ENCODE data around the gene ZBTB46.
A peak's percentile ranks its signal among the peaks of the same experiment; 100 is the strongest.

The ZBTB46 gene

DNA sequence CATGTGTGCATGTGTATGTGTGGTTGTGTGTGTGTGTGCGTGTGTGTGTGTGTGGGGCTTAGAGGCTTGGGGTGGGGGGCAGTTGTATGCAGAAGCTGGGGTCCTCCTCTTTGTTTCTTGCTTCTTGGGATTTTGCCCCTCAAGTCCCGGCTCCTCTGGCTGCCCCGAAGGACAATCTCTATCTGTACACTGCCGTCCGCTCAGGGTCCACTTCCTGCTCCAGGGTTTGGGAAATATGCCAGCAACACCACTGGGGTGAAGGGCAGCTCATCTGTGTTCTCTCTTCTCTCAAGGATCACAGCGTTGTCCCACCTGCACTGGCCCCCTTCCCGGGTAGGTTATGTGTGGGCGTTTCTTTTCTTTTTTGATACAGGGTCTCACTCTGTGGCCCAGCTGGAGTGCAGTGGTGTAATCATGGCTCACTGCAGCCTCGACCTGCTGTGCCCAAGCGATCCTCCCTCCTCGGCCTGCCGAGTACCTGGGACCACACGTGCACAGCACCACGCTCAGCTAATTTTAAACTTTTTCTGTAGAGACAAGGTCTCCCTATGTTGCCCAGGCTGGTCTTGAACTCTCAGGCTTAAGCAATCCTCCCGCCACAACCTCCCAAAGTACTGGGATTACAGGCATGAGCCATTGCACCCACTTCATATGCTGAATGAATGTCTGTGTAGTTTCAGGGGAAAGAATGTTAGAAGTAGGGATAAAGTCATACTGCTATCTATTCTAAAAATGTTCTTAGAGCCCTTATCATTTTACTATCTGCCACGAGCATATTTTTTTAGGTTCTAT, 65.8 kb downstream of the ZBTB46 start:
- DNase-seq = no peak

DNA sequence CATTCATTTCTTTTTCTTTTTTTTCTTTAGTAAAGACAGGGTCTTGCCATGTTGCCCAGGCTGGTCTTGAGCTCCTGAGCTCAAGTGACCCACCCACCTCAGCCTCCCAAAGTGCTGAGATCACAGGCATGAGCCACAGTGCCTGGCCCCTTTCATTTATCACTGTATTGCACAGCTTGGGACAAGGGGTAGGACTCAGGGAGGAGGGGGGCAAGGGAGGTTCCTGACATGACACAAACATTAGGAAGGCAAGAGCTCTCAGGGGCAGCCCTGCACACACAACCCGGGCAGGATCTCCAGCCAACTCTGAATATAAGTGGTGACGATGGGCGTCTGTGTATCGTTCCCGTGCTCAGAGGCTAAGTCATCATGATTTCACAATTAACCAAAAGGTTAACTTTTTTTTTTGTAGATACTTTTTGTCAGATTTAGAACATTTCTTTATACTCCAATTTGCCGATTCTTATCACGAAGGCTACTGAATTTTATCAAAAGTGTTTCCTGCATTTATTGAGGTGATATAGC, 71.6 kb downstream of the ZBTB46 start:
- DNase-seq = no peak

DNA sequence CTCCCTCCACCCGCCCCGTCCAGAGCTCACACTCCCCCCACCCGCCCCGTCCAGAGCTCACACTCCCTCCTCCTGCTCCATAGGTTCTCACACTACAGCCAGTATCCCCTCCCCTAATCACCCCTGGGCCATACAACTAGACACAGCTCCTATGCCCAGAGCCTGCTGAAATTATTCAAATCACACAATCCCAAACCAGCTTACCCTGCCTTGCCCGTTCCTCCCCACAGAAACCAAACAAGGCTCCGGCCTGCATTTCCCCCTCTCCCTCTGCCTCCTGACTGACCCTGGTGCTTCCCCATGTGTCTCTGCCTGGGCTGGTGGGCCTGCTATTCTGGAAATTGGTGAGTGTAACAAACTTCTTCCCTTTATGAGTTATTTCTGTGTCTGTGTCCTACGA, 72.9 kb downstream of the ZBTB46 start:
- no peak for DNase-seq

DNA sequence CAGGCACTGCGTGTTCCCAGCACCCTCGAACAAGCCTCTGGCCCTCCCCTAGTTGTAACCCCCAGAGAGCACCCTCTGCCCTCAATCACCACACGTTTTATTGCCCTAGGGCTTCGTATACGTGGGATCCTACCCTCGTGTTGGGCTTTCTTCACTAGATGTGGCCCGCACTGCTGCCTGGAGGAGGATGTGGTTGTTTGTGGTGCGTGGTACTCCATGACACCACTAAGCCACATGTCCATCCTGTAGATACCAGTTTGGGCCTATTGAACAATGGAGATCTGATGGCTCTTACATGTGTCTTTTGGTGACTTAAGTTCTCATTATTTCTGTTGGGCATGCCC, 74.4 kb downstream of the ZBTB46 start:
- no peak for DNase-seq

DNA sequence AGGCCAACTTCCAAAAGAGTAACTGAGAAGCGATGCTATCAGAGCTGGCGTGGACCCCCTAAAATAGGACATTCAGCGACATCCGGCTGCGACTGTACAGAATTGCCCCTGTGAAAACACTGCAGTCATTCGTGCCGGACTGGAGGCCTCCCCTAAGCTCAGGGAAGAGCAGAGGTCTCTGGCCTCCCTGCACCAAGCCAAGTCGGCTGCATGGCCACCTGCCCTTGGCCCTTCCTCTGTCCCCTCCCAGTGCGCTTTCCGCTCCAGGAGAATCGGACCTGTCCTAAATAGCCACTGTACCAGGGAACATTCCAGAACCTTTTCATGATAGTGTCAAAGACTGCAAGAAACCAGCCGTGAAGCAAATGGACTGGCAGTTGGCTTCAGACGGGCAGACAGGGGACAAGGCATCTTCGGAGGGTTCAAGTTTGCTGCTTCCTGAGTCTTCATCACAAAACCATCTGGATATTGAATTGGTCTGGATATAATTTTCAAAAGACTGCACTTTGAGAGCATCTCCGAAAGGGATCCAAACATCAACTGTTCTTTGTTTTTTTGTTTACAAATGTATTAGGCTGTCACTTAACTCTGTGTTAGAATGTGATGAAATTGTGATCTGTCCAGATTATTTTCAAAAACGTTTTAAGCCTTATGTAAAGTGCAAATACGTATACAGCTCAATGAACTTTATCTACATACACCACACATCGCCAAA, 75.0 kb downstream of the ZBTB46 start:
- no peak for DNase-seq

DNA sequence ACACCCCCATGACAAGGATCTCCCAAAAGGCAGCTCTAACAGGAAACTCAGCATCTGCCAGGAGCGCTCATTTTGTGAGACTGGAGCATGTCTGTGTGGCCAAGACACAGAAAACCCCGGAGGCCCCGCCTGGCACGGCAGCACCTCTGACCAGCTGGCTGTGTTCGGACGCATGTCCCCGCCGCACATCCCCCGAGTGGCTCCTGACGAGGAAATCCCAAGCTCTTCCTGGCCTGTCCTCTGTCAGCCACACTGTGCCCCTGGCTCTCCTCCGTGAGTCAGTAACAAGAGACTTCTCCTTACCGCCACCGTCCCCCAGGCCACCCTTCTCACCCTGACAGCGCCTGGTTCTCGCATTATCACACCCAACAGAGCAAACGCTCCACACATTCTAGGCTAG, 77.1 kb downstream of the ZBTB46 start:
- no peak for DNase-seq

DNA sequence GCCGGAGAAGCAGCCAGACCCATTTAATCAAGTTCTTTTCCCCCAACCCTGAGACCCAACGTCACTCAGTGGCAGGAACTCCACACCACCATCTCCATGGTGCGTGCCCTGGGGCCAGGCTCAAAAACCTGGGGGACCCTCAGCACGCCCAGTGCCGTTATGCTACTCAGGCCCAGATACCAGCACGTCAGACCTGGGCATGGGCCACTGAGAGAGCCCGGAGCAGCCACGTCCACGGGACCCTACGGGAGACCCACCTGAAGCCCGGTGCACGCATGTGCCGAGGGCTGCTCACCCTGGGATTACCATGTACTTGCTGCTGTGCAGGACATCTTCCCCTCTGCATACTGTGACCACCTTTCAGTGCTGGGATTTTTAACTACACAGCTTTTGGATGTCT, 77.7 kb downstream of the ZBTB46 start:
- no peak for DNase-seq

DNA sequence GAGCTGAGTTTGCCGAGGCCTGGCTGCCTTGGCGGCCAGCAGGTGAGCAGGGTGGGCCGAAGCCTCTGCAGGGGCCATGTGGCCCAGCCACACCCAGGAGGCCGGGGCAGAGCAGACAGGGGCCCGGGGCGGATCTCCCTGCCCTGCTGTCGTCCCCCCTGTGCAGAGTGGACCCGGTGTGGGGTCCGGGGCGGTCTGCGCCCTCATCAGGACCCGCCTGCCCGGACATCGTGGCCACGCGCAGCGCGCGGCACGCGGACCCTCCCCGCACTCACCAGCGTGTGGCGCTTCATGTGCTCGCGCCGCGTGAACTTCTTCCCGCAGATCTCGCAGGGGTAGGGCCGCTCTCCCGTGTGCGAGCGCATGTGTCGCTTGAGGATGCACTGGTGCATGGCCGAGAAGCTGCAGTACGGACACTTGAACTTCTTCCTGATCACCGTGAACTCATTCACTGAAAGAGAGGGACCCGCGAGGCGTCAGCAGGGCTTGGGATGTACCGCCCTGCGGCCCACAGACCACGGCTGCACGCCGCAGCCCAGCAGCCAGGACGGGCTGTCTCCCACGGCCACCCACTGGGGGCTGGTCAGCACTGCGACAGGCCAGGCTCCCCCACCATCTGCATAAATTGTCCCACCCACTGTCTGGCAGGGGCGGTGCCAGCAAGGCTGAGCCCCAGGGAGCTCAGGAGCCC, 78.5 kb downstream of the ZBTB46 start:
- no peak for DNase-seq

DNA sequence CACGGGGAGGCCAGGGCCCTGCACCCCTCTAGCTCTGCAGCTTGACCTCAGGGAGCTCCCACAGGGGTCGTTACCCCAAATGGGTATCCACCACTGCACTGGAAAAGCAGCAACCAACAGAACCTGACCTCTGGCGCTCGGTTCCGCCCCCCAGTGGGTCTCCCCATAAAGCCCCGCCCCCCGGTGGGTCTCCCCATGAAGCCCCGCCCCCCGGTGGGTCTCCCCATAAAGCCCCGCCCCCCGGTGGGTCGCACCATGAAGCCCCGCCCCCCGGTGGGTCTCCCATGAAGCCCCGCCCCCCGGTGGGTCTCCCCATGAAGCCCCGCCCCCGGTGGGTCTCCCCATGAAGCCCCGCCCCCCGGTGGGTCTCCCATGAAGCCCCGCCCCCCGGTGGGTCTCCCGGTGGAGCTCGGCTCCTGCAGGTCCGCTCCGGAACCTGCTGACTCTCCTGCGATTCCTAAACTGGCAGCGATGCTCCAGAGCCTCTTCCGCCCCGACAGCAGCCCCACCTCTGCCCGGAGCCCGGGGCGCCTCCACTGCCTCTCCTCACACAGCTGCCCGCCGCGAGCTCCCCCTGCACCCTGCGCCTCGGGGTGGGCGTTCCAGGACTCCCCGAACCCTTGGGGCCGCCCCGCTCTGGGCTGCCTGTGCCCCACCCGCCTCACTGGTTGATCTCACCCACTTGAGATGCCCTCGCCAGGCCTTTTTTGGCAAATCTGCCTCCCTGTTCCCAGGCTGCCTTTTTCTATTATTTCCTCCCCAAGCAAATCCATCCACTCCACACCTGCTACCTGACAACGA, 79.4 kb downstream of the ZBTB46 start:
- no peak for DNase-seq

DNA sequence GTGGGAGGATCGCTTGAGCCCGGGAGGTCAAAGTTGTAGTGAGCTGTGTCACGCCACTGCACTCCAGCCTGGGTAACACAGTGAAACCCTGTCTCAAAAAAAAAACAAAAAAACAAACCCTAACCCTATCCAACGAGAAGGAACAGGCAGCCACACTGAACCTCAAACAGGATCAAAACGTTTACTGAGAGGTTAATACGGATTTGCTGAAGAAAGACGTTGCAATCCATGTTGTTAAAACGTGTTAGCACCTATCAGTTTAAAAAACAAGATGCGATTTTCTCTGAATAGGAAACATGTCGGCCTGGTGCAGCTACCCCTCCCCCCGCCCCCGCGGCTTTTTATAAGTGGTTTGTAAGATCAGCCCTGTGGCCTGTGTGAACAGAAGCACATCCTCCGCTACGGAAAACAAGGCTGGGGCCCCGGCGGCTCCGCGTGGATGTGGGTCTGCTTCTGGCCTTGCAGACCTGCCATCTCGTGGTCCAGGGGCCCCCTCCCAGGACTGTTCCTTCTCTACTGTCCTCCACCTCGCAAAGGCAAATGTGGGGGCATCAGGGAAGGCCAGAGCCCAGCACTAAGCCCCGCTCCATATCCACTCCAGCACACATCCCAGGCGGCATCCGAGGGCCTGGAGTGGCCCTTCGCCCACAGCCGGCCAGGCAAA, 80.1 kb downstream of the ZBTB46 start:
- peak; percentile 72 for DNase-seq

DNA sequence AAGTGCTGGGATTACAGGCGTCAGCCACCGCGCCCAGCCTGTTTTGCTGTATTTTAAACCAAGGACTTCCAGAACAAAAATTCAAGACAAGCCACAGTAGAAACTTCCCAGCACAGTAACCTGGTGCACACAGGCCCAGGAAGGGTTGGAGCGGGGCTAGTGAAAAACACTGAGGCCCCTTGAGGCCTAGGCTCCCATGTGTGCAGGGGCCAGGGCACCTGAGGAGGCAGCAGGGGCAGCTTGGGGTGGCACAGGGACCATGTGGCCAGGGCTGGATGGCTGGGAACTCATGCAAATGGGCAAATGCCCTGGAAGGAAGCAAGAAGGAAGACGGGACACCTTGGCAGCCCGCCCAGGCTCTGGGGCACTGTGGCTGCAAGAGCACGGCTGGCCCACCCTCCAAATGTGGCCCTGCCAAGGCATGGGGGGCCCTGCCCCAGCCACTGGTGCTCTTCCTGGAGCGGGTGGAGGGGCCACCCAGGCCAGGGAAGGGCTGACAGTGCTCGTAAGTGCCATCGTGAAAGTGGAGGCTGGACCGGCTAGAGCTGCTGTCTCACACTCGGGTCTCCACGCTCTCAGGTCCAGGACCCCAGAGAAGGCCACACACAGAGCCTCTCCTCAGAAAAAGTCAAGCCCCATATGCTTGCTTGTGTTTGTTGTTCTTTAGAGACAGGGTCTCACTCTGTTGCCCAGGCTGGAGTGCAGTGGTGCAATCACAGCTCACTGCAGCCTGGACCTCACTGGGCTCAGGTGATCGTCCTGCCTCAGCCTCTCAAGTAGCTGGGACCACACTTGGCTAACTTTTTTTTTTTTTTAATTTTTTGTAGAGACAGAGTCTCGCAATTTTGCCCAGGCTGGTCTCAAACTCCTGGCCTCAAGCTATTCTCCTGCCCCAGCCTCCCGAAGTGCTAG, 81.2 kb downstream of the ZBTB46 start:
- no peak for DNase-seq

DNA sequence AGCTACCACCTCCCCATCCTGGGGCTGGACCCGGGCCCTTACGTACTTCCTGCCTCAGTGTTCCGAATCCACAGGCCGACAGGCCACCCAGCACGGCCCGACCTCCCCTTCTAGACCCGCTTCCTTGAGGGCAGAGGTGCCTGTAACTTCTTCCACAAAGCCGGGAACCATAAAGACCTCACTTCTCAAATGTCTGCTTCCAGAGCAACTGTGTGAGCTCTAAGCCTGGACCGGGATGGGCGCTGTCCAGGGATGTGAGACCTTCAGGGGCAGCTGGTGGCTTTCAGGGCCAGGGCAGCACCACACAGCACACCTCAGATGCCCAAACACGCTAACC, 82.2 kb downstream of the ZBTB46 start:
- no peak for DNase-seq

DNA sequence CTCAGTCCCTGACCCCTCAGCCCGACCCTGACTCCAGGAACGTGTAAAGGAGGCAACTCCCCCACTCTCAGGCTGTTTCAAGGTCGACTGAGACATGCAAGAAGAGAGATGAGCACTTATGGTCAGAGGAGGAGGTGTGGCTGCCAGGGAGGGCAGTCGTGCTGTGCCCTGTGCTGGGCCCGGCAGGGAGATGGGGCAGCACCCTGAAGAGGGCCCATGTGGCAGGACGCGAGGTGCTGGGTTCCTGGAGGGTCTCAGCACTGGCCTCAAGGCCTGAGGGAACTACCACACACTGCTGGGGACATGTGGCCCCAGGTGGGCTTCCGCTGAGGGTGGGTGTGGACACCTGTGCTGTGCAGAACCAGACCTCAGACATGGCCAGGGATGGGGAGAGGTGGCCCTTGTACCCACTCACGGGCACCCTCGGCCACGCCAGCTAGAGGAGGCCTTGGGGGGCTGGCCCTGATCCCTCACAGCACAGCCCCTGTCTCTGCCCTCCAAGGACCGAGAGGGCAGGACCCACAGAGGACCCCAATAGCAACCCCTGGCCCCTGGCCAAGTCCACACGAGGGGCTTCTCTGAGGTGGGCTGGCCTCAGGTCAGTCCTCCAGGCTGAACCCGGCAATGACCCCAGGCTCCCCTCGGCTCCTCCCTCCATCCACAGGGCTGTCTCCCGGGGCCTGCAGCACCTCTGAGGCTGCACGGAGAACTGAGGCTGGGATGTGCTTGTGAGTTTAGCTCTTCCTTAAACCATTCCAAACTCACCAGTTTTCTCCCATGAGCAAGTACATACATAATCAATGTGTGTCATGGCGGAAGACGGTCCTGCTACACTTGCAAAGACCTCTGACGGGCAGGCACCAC, 82.8 kb downstream of the ZBTB46 start:
- DNase-seq = no peak

DNA sequence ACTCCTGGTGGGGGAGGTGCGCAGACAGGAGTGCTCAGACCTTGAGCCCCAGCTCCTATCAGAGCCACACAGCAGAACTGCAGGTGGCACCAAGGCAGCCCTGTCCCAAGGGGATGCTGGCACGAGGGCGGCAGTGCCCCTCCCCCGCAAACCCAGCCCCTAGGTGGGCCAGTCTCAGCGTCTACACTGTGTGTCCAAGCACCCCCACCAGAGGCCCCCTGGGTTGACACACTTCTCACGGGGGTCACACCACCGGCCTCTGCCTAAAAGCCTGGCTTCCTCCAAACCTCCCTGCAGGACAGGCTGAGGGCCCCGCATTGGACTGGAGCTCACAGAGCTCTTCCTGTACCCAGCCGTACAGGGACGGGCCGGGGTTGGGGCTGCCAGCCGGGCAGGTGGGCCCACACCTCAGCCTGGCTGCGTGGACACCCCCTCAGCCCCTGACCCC, 83.4 kb downstream of the ZBTB46 start:
- no peak for DNase-seq

DNA sequence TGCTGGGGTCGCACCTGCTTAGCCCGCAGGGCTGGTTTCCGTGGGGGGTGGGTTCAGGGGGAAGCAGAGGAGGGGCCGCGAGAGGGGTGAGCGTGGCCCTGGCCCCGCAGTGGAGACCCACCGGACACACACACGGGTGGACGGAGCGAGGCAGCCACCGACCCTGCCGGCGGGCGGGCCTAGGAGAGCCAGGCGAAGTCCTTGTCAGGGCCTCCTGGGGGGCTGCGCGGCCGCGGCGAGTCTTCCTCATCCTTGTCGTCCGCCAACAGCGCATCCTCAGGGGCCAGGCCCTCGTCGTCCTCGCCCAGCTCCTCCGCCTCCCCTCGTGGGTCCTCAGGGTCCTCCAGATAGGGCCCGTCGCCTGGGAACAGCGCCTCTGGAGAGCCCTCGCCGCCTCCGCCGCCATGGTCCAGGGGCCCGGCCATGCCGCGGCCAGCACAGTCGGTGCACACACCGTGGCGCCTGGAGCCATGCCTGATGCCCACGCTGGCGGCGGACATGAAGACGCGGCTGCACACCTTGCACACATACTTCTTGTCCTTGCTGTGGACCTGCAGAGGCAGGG, 84.2 kb downstream of the ZBTB46 start:
- no peak for DNase-seq

DNA sequence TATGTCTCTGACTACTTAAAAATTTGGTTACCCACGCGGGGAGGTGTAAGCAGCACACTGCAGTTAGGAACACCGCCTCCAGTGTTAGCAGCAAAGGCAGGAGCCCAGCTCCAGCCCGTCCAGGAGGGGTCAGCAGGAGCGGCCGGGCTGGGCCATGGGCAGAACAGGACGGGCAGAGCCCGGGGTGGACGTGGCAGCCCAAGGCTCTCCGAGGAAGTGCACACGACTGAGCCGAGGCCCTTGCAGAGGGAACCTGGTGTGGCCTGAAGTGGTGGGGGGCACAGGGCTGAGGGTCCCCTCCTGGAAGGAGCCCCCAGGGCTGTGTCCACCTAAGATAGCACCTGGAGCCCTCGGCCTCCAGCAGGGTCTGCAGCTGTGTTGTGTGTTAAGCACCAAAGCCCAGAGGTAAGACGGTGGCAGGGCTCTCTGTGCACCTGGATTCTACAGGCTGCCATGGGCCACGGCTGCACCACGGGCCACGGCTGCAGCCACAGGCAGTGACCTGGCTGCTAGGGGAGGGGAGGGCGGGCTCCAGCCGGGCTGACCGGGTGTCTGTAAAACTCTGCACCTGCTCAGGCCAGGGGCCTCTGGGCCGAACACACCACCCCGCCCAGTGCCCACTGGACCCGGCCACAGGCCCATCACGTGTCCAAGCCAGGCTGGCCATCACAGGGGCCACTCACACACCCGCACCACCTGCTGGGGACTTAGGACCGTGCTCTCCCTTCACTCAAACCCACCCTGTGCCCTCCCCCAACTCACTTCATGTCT, 84.9 kb downstream of the ZBTB46 start:
- DNase-seq = no peak

DNA sequence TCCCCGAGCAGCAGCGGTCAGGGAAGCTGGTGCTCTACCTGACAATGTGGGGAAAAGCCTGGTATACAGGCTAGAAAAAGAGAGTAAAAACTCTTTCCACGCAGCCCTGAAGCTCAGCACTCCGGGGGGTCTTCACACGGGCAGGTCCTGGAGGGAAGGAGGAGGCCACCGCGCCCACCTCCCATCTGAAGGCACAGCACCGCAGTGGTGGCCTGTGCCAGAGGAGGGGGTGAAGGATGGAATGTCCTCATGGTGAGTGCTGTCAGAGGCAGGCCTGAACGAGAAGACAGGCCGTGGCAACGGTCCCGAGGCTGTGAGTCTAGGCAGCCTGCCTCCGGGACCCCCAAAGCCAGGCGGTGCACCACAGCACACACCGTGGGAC, 85.6 kb downstream of the ZBTB46 start:
- no peak for DNase-seq

DNA sequence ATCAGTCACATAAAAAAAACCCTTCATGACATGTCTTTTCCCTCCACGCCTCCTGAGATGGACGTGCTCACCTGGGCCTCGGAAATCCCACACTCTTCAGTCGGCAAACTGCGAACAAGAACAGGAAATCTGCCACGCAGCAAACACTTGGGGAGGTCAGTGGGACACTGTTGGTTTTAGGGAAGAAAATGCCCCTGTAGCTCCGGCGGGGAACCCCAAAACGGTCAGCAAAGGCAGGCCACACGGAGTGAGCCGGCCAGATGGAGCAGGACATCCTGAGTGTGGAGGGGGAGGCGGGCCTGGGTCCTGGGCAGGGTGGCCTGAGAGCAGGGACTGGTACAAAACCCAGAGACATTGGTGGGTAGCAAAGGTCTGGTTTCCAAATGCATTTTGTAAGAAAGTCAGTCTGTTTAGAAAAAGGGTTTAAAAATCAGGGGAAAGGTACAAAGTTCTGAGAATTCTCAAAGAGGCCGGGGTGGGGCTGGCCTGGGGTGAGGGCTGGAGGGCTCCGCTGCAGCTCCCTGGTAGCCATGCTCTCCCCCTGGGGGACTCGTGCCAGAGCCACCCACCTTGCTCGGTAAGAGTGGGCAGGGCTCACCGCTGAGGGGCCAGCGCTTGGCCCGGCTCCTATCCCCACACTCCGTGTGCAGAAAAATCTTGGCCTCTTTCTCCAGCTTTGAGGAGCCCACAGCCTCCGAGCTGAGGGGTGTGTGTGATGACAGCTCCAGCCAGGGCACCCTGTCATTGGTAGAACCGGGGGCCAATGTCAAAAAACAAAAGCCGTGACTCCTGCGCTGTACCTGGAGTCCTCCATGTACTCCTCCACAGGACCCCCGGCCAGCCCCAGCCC, 86.3 kb downstream of the ZBTB46 start:
- DNase-seq = no peak

Measured in stimulated activated naive CD4-positive, alpha-beta T cell treated with Interleukin-2 at 50 U/mL for 16 hours (primary cell).